Natural killer cell treated with Interleukin-12 subunit alpha and Interleukin-12 subunit beta and Interleukin-15 and Interleukin-18, amount 100 ng/mL, for 72 hours (primary cell): ENCODE results near the gene MMP17. TPM values are rescaled to one million over a fixed set of nuclear protein-coding genes. Genes with fewer than 3 reads are reported as not detected.

Source experiments
- ATAC-seq, 2 donors: fragments of 150-1000 bp; cut with Tn5 transposase in 1 of 2; sonication (Bioruptor Pico), chemical (Tn5 transposase) in 1 of 2; 2 replicates each; pipeline ENCODE4 v1.10.0; 2021
- DNase-seq: peaks from one replicate; pipeline ENCODE4 v3.0.0; 2022; ENCODE audit warnings: low spot score
- H3K27ac Mint-ChIP-seq, 2 donors: 1 replicate in 1 of 2; 2 replicates in 1 of 2; pipeline ENCODE4 v1.8.0; 2022; ENCODE audit warnings: mixed read lengths in 2 of 2, mild to moderate bottlenecking in 1 of 2, moderate library complexity in 1 of 2
- H3K27me3 Mint-ChIP-seq, 2 donors: 1 replicate in 1 of 2; 2 replicates in 1 of 2; pipeline ENCODE4 v1.8.0; 2022; ENCODE audit warnings: mixed read lengths in 2 of 2
- H3K36me3 Mint-ChIP-seq: one replicate; pipeline ENCODE4 v1.8.0; 2022; ENCODE audit warnings: mixed read lengths
- H3K4me1 Mint-ChIP-seq, 2 donors: 1 replicate in 1 of 2; 2 replicates in 1 of 2; pipeline ENCODE4 v1.8.0; 2022; ENCODE audit warnings: low read depth in 2 of 2, mixed read lengths in 2 of 2, mild to moderate bottlenecking in 1 of 2
- H3K4me3 Mint-ChIP-seq: one replicate; pipeline ENCODE4 v1.8.0; 2022; ENCODE audit warnings: mixed read lengths
- H3K9me3 Mint-ChIP-seq: 2 replicates; pipeline ENCODE4 v1.8.0; 2022; ENCODE audit warnings: mixed read lengths
- total RNA-seq, 2 donors: library from RNA; stranded (reverse); gene quantifications; one replicate each; pipeline ENCODE4 v1.2.3, GENCODE V29; 2022

The MMP17 gene
- total RNA-seq, 2 donors from 2014 or later: not detected

DNA sequence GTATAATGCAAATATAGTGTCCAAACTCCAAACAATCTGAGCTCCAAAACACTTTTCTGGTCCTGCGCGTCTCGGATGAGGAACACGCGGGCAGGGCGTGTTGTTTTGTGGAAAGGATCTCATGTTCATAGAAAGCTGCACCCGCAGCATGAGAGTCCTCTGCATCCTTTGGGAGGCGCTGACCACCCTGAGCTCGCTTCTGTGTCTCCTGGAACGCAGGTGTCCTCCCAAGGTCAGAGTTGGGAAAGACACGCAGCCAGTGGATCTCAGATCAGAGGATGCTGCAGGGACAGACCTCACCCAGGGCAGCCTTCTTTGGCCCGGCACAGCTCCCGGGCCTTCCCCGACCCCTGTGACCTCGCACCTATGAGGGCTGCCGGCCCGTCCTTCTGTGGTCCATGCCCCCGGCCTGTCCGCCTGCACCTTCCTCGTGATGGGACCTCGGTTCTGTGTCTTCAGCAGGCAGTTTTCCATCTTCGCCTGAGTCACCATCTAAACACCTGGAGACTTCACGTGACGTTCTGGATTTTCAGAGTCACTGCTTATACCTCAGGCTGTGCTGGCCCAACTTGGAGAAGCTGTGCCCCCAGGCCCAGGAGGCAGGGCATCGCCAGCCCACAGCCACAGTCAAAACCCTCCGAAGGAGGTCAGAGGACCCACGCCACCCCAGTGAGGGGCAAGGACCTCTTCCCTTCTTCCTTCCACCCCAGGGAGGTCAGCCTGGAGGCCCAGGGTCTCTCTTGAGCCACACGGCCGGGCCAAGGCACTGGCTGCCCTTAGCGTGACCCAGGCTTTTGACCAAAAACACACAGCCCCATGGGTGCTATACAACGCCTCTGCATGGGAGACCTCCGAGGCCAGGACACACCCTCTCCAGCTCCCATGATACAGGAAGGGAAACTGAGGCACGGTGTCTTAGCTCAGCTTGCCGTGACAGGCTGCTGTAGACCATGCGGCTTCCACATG is 25.9 kb downstream of the MMP17 start:
- Mint-ChIP-seq H3K4me3 (no peak overlapping the region), H3K27ac (no peak overlapping the region), H3K27me3 (peaks cover 6 to 10% of the 10 kb centered on the region in 2 donors), H3K9me3 (no peaks in the 10 kb centered on the region), H3K36me3 (no peaks in the 10 kb centered on the region), H3K4me1 (no peaks in the 10 kb centered on the region)
- ATAC-seq (no peak), DNase-seq (no peak)

DNA sequence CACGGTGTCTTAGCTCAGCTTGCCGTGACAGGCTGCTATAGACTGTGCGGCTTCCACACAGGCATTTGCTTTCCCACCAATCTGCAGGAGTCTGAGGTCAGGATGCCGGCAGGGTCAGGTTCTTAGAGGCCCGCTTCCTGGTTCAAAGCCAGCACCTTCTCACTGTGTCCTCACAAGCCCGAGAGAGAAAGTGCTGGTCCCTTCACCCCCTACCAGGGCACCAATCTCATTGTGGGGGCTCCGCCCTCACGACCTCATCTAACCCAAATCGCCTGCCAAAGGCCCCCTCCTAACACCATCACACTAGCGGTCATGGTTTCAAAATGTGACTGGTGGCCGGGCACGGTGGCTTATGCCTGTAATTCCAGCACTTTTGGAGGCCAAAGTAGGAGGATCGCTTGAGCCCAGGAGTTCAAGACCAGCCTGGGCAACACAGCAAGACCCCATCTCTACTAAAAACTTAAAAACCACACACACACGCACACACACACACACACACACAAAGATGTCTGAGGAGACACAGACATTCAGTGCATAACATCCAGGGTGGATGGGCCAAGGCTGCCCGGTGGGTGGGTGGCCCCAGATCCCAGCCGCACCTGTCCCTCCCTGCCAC is 26.8 kb downstream of the MMP17 start:
- DNase-seq (no peak), ATAC-seq (no peak)
- Mint-ChIP-seq H3K4me3 (no peak overlapping the region), H3K4me1 (peaks cover 0 to under 1% of the 10 kb centered on the region in 2 donors), H3K9me3 (no peaks in the 10 kb centered on the region), H3K27ac (no peak overlapping the region), H3K36me3 (no peaks in the 10 kb centered on the region), H3K27me3 (peaks cover 6 to 10% of the 10 kb centered on the region in 2 donors)

DNA sequence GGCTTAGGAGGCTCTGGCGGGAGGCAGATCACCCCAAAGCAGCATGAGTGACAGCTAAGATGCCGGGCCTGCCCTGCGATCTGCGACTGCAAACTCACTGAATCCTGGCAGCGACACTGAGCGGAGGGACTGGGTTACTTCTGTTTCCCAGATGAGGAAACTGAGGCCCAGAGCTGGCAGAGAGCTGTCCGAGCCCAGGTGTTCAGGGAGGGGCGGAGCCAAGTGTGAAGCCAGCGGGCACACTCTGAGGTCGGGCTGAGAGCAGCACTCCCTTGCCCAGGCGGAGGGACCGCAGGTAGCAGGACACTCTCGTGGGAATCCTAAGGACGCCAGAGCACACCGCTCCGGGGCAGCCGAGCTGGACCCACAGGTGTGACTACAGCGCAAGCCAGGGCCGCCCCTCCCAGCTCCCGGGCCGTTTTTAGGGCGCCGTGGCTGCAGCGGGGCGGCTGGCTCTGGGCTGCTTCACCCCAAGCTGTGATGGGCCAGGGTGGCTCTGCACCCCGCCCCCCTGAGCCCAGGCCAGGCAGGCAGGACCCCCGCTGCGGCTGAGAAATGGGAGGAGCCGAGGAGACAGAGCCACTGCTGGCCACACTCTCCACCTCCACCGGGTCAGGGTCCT is 27.4 kb downstream of the MMP17 start:
- Mint-ChIP-seq H3K4me1 (peaks cover 4 to 6% of the 10 kb centered on the region in 2 donors), H3K36me3 (no peaks in the 10 kb centered on the region), H3K27ac (no peak overlapping the region), H3K27me3 (peaks cover 6 to 10% of the 10 kb centered on the region in 2 donors), H3K9me3 (no peaks in the 10 kb centered on the region), H3K4me3 (no peak overlapping the region)
- no peak for DNase-seq
- ATAC-seq: no peak

DNA sequence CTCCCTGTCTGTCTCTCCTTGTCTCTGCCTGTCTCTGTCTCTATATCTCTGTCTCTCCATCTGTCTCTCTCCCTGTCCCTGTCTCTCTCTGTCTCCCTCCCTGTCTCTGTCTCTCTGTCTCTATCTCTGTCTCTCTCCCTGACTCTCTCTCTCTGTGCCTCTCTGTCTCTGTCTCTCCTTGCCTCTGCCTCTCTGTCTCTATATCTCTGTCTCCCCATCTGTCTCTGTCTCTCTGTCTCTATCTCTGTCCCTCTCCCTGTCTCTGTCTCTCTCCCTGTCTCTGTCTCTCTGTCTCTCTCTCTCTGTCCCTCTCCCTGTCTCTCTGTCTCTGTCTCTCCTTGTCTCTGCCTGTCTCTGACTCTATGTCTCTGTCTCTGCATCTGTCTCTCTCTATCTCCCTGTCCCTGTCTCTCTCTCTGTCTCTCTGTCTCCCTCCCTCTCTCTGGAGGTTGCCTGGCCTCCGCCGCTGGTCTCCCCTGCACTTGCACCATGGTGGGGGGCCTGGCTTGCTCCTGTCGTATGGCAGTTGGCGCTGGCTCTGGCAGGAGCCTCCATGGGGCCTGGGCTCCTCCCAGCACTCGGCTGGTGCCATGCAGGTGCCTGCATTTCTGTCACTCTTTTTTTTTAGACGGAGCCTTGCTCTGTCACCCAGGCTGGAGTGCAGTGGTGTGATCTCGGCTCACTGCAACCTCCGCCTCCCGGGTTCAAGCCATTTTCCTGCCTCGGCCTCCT is 28.3 kb downstream of the MMP17 start:
- Mint-ChIP-seq H3K27me3 (peaks cover 6 to 10% of the 10 kb centered on the region in 2 donors), H3K4me1 (peaks cover 6 to 9% of the 10 kb centered on the region in 2 donors), H3K4me3 (no peak overlapping the region)

DNA sequence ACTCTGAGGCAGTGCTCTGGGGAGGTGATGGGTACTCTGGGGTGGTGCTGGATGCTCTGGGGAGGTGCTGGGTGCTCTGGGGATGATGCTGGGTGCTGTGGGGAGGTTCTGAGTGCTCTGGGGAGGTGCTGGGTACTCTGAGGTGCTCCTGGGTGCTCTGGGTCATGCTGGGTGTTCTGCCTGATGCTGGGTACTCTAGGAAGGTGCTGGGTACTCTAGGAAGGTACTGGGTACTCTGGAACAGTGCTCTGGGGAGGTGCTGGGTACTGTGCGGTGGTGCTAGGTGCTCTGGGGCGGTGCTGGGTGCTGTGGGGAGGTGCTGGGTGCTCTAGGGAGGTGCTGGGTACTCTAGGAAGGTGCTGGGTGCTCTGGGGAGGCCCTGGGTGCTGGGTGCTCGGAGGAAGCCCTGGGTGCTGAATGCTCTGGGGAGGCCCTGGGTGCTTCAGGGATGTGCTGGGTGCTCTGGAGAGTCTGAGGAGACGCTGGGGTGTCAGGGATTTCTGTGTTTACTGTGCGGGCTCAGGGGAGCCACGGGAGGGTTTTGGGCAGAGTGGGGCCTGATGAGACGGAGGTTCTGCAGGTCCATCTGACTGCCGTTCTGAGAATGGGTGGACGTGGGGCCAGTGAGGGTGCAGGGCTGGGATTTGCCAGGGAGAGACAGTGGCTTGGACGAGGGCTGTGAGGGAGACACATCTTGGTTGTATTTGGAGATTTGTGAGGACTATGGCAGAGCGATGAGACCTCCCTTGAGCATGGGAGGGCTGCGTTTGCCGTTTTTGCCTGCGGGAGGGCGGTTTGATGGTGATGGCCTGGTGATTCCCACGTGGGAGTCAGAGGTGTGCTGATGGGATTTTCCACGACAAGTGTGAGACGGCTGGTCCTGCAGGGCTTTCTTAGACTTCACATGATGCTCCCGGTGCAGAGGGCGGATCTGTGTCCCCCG is 30.0 kb downstream of the MMP17 start:
- no peaks in the 10 kb centered on the region for H3K36me3 Mint-ChIP-seq
- DNase-seq: no peak
- H3K27ac Mint-ChIP-seq: peak overlapping the region in 1 of 2 donors; percentile 17
- H3K27me3 Mint-ChIP-seq: peaks cover 6 to 10% of the 10 kb centered on the region in 2 donors
- peak in 1 of 2 donors; percentile 8 for ATAC-seq
- no peaks in the 10 kb centered on the region for H3K9me3 Mint-ChIP-seq
- H3K4me3 Mint-ChIP-seq: no peak overlapping the region
- H3K4me1 Mint-ChIP-seq: peaks cover 6 to 9% of the 10 kb centered on the region in 2 donors

More for the DNA sequence above, 28.3 kb downstream of the MMP17 start:
- no peak for DNase-seq
- H3K9me3 Mint-ChIP-seq: no peaks in the 10 kb centered on the region
- no peak overlapping the region for H3K27ac Mint-ChIP-seq
- ATAC-seq: no peak
- H3K36me3 Mint-ChIP-seq: no peaks in the 10 kb centered on the region

DNA sequence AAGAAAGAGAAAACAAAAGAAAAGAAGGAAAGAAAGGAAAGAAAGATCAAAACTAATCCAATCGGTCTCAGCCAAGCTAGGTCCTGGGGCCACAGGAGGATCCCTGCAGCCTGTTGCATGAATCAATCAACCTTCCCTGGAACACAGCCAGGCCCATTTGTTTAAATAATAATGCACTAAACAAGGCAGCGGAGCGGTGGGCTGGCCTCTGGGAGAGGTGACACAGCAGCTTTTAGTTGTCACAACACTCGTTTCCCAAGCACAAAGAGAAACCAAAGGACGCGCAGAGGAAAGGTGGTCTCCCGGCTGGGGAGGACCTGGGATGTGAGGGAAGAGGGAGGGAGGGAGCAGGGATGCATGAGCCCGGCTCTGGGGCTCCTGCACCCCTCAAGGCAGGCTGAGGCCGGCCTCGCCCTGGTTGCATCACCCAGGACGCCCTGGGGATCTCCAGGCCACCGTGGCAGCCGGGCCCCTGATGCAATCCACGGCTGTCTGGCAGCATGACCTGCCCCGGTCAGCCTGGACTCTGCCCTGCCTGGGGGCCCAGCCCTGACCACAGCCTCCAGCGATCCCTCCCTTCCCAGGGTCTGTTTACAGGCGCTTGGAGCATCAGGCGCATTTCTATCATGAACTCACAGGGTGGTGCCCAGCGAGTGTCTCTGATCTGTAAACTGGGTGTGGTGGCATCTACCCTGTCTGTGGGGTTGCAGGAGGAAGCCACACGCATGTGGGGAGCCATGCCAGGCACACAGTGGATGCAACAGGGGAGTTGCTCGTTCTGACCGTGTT is 32.5 kb downstream of the MMP17 start:
- no peak for DNase-seq
- peak overlapping the region; percentile 63 to 80 for H3K27ac Mint-ChIP-seq
- peak; percentile 50 to 70 for ATAC-seq

DNA sequence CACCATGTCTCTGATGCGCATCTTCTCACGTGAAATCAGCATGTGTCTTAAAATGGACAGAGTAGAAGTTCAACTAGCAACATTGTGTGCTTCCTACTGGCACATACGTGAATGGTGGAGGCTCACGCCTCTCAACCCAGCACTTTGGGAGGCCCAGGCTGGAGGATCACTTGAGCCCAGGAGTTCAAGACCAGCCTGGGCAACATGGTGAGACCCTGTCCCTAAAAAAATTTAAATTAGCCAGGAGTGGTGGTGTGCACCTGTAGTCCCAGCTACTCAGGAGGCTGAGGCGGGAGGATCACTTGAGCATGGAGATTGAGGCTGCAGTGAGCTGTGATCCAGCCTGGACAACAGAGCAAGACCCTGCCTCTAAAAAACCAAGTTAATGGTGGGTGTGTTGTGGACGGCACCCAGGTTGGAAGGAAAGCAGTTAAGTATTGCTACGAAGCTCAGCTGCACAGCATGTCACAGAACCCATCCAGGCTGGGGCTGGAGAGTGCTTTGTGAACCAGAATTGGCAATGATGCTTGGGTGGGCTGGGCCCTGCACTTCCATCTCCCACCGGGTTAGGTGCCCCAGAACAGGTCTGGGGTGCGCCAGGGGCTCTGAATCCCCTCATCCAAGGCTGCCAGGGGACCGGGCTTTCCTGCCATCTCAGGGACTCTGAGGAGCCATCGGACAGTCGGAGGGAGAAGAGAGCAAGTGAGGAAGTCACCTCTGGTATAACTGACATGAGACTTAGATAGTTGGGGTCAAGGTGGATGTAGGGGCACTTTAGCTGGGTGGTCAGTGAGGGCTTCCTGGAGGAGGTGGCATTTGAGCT is 33.3 kb downstream of the MMP17 start:
- peak overlapping the region; percentile 53 for H3K4me3 Mint-ChIP-seq
- ATAC-seq (no peak), DNase-seq (no peak)
- peaks cover under 1 to 3% of the 10 kb centered on the region in 2 donors for H3K27me3 Mint-ChIP-seq
- H3K27ac Mint-ChIP-seq: peak overlapping the region; percentile 14 to 63
- H3K4me1 Mint-ChIP-seq: peaks cover 6 to 9% of the 10 kb centered on the region in 2 donors
- no peaks in the 10 kb centered on the region for H3K36me3 Mint-ChIP-seq
- no peaks in the 10 kb centered on the region for H3K9me3 Mint-ChIP-seq

More for the DNA sequence above, 32.5 kb downstream of the MMP17 start:
- H3K4me1 Mint-ChIP-seq: peaks cover 6 to 9% of the 10 kb centered on the region in 2 donors
- H3K27me3 Mint-ChIP-seq: peaks cover 6 to 10% of the 10 kb centered on the region in 2 donors
- H3K9me3 Mint-ChIP-seq: no peaks in the 10 kb centered on the region
- H3K36me3 Mint-ChIP-seq: no peaks in the 10 kb centered on the region
- H3K4me3 Mint-ChIP-seq: peak overlapping the region; percentile 53

DNA sequence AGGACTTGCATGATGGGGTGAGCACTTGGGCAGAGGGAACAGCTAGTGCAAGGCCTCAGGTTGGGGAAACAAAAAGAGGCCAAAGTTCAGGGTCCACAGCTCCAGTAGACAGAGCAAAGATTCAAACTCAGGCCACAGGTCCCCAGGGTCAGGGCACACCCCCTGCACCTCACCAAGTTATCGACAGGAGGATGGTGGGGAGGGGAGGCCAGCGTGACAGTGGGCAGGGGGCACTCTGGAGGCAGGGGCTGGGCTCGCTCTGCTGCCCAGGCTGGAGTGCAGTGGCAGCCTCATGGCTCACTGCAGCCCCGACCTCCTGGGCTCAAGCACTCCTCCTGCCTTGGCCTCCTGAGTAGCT is 33.9 kb downstream of the MMP17 start:
- Mint-ChIP-seq H3K4me1 (peaks cover 6 to 9% of the 10 kb centered on the region in 2 donors), H3K36me3 (no peaks in the 10 kb centered on the region), H3K9me3 (no peaks in the 10 kb centered on the region), H3K27me3 (no peaks in the 10 kb centered on the region), H3K4me3 (no peak overlapping the region), H3K27ac (no peak overlapping the region)
- ATAC-seq (no peak), DNase-seq (no peak)

DNA sequence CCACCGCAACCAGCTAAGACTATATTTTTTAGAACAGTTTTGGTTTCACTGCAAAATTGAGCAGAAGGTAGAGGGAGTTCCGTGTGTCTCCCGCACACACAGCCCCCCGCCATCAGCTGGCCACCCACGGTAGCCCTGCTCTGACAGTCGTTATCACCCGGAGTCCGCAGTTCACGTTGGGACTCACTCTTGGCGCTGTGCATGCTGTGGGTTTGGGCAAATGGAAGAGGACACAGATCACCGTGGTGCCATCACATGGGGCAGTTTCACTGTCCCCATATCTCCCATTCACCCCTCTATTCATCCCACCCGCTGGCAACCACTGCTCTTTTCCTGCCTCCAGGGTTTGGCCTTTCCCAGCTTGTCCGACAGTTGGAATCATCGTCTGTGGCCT is 34.4 kb downstream of the MMP17 start:
- H3K27me3 Mint-ChIP-seq: no peaks in the 10 kb centered on the region
- peaks cover 6 to 9% of the 10 kb centered on the region in 2 donors for H3K4me1 Mint-ChIP-seq
- no peak for DNase-seq
- ATAC-seq: no peak
- H3K27ac Mint-ChIP-seq: no peak overlapping the region
- no peak overlapping the region for H3K4me3 Mint-ChIP-seq
- H3K9me3 Mint-ChIP-seq: no peaks in the 10 kb centered on the region
- H3K36me3 Mint-ChIP-seq: no peaks in the 10 kb centered on the region

DNA sequence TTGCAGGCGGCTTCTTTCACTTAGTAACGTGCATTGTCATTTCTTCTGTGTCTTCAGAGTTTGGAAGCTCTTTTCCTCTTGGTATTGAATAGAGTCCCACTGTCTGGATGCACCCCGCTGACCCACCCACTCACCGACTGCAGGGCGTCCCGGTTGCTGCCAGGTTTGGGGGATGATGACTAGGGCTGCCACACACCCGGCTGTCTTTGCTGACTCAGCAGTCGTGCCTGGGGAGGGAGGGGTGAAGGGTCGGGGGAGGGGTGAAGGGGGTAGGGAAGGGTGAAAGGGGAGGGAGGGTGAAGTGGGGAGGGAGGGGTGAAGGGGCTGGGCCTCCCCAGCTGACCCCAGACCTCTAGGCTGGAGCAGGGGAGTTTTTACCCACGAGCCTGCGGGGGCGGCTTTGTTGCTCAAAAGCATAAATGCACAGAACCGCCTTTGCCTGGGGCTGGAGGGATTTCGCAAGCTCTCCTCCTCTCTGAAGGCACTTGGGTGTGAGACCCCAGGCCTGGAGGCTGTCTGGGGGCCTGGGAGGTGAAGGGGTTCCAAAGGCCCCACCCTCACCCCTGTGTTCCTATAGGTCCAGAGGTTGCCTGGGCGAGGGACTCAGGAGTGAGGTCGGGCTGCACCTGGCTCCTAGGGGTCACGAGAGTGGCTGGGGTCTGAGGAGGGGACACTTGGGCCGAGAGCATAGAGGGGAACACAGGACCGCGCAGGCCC is 35.0 kb downstream of the MMP17 start:
- Mint-ChIP-seq H3K9me3 (no peaks in the 10 kb centered on the region), H3K27me3 (no peaks in the 10 kb centered on the region), H3K27ac (no peak overlapping the region), H3K4me3 (no peak overlapping the region), H3K4me1 (peaks cover 6 to 9% of the 10 kb centered on the region in 2 donors), H3K36me3 (no peaks in the 10 kb centered on the region)
- no peak for ATAC-seq
- DNase-seq: no peak
